Duodenal mucosa (tissue), 2 donors: Measurements from ENCODE around the gene ABI3BP.

Experiments used
- H3K27ac ChIP-seq: one replicate; pipeline ENCODE4 v1.7.0; 2013; ENCODE audit warnings: low read depth, low read length
- H3K27me3 ChIP-seq, 2 donors: one replicate each; pipeline ENCODE4 v1.7.0; 2013; ENCODE audit warnings: low read length in 2 of 2, control low read depth in 1 of 2; ENCODE audit not compliant: insufficient read depth in 2 of 2, control insufficient read depth in 1 of 2
- H3K36me3 ChIP-seq, 2 donors: one replicate each; pipeline ENCODE4 v1.7.0; 2013; ENCODE audit warnings: low read length in 2 of 2, control low read depth in 1 of 2; ENCODE audit not compliant: insufficient read depth in 2 of 2, control insufficient read depth in 1 of 2
- H3K4me1 ChIP-seq, 2 donors: one replicate each; pipeline ENCODE4 v1.7.0; 2013; ENCODE audit warnings: low read length in 2 of 2, control low read depth in 1 of 2; ENCODE audit not compliant: insufficient read depth in 2 of 2, control insufficient read depth in 1 of 2
- H3K4me3 ChIP-seq, 2 donors: one replicate each; pipeline ENCODE4 v1.7.0; 2013; ENCODE audit warnings: low read length in 2 of 2, low read depth in 1 of 2
- H3K9ac ChIP-seq, 2 donors: one replicate each; pipeline ENCODE4 v1.7.0; 2013; ENCODE audit warnings: low read length in 2 of 2, low read depth in 1 of 2
- H3K9me3 ChIP-seq, 2 donors: one replicate each; pipeline ENCODE4 v1.7.0; 2013; ENCODE audit warnings: low read length in 2 of 2, control low read depth in 1 of 2; ENCODE audit not compliant: control insufficient read depth in 1 of 2

ABI3BP gene

GRCh38 chr3:100898681-100899080 lies 94.5 kb downstream of the ABI3BP start:
- no peaks in the 10 kb centered on the region for H3K36me3 ChIP-seq
- H3K27ac ChIP-seq: no peak overlapping the region
- no peaks in the 10 kb centered on the region for H3K27me3 ChIP-seq
- peaks cover 0 to 22% of the 10 kb centered on the region in 2 donors for H3K4me1 ChIP-seq
- no peaks in the 10 kb centered on the region for H3K9me3 ChIP-seq
- H3K4me3 ChIP-seq: no peak overlapping the region
- H3K9ac ChIP-seq: no peak overlapping the region

- H3K27me3 ChIP-seq: no peaks in the 10 kb centered on the region
- peaks cover 0 to 22% of the 10 kb centered on the region in 2 donors for H3K4me1 ChIP-seq
- no peaks in the 10 kb centered on the region for H3K9me3 ChIP-seq
- no peak overlapping the region for H3K9ac ChIP-seq
- H3K36me3 ChIP-seq: no peaks in the 10 kb centered on the region
- no peak overlapping the region for H3K4me3 ChIP-seq
- H3K27ac ChIP-seq: no peak overlapping the region
These were observed 96.2 kb downstream of the ABI3BP start for GRCh38 chr3:100896994-100897393.

GRCh38 chr3:100893590-100893989 lies 99.6 kb downstream of the ABI3BP start:
- no peak overlapping the region for H3K27ac ChIP-seq

GRCh38 chr3:100893108-100893507 lies 100.1 kb downstream of the ABI3BP start:
- Histone ChIP-seq H3K9ac (no peak overlapping the region), H3K36me3 (no peaks in the 10 kb centered on the region), H3K9me3 (no peaks in the 10 kb centered on the region), H3K4me3 (no peak overlapping the region), H3K4me1 (peaks cover 0 to 3% of the 10 kb centered on the region in 2 donors), H3K27me3 (no peaks in the 10 kb centered on the region), H3K27ac (no peak overlapping the region)

More at GRCh38 chr3:100893590-100893989, 99.6 kb downstream of the ABI3BP start:
- H3K4me1 ChIP-seq: peaks cover 0 to 8% of the 10 kb centered on the region in 2 donors
- H3K36me3 ChIP-seq: no peaks in the 10 kb centered on the region
- no peak overlapping the region for H3K9ac ChIP-seq
- no peak overlapping the region for H3K4me3 ChIP-seq
- no peaks in the 10 kb centered on the region for H3K9me3 ChIP-seq
- no peaks in the 10 kb centered on the region for H3K27me3 ChIP-seq

- Histone ChIP-seq H3K9ac (no peak overlapping the region), H3K36me3 (no peaks in the 10 kb centered on the region), H3K27ac (no peak overlapping the region), H3K27me3 (no peaks in the 10 kb centered on the region), H3K4me1 (no peaks in the 10 kb centered on the region), H3K9me3 (no peaks in the 10 kb centered on the region), H3K4me3 (no peak overlapping the region)
These were observed 101.4 kb downstream of the ABI3BP start for GRCh38 chr3:100891827-100892226.

GRCh38 chr3:100891033-100891432 lies 102.2 kb downstream of the ABI3BP start:
- no peaks in the 10 kb centered on the region for H3K27me3 ChIP-seq
- no peaks in the 10 kb centered on the region for H3K9me3 ChIP-seq
- no peaks in the 10 kb centered on the region for H3K36me3 ChIP-seq
- no peak overlapping the region for H3K4me3 ChIP-seq
- H3K9ac ChIP-seq: no peak overlapping the region
- no peak overlapping the region for H3K27ac ChIP-seq
- H3K4me1 ChIP-seq: no peaks in the 10 kb centered on the region

- Histone ChIP-seq H3K36me3 (no peaks in the 10 kb centered on the region), H3K9ac (no peak overlapping the region), H3K4me1 (no peaks in the 10 kb centered on the region), H3K9me3 (no peaks in the 10 kb centered on the region), H3K27ac (no peak overlapping the region), H3K27me3 (no peaks in the 10 kb centered on the region), H3K4me3 (no peak overlapping the region)
These were observed 104.3 kb downstream of the ABI3BP start for GRCh38 chr3:100888881-100889280.

GRCh38 chr3:100882571-100882984 lies 110.6 kb downstream of the ABI3BP start:
- Histone ChIP-seq H3K27me3 (no peaks in the 10 kb centered on the region), H3K4me1 (no peaks in the 10 kb centered on the region), H3K9ac (no peak overlapping the region), H3K4me3 (no peak overlapping the region), H3K9me3 (no peaks in the 10 kb centered on the region), H3K36me3 (no peaks in the 10 kb centered on the region), H3K27ac (no peak overlapping the region)

- Histone ChIP-seq H3K27me3 (no peaks in the 10 kb centered on the region), H3K4me1 (no peaks in the 10 kb centered on the region), H3K36me3 (no peaks in the 10 kb centered on the region), H3K4me3 (no peak overlapping the region), H3K9ac (no peak overlapping the region), H3K27ac (no peak overlapping the region), H3K9me3 (no peaks in the 10 kb centered on the region)
These were observed 112.4 kb downstream of the ABI3BP start for GRCh38 chr3:100880845-100881244.

- H3K4me1 ChIP-seq: peaks cover 0 to 6% of the 10 kb centered on the region in 2 donors
- H3K9ac ChIP-seq: no peak overlapping the region
- no peaks in the 10 kb centered on the region for H3K9me3 ChIP-seq
- no peak overlapping the region for H3K4me3 ChIP-seq
- H3K27ac ChIP-seq: no peak overlapping the region
- no peaks in the 10 kb centered on the region for H3K27me3 ChIP-seq
- H3K36me3 ChIP-seq: no peaks in the 10 kb centered on the region
These were observed 113.1 kb downstream of the ABI3BP start for GRCh38 chr3:100880072-100880471.
